SJSA1 (cell line): Measurements from ENCODE around the gene F5. TPM values are rescaled to one million over a fixed set of nuclear protein-coding genes. Genes with fewer than 3 reads are reported as not detected.
A peak's percentile ranks its signal among the peaks of the same experiment; 100 is the strongest.
"Not testable (repeated sequence)": the region's sequence is repeated elsewhere in the genome, so short reads cannot be mapped to it uniquely, and the experiment has no call there.

Source experiments
- DNase-seq, 2 experiments: peaks; one replicate each; pipeline ENCODE4 v3.0.0-alpha.2; 2015 to 2020; ENCODE audit warnings: low spot score in 2 of 2, low read depth in 1 of 2
- H3K27ac ChIP-seq: fragments of 250-450 bp; sonication (Bioruptor Pico); 2 replicates; pipeline ENCODE4 v1.5.1; 2020; ENCODE audit warnings: mild to moderate bottlenecking, moderate library complexity
- H3K27me3 ChIP-seq: fragments of 250-450 bp; sonication (Bioruptor Pico); replicated peaks from 2 replicates; pipeline ENCODE4 v1.5.1; 2020; ENCODE audit warnings: mild to moderate bottlenecking, moderate library complexity
- H3K36me3 ChIP-seq: fragments of 250-450 bp; sonication (Bioruptor Pico); 2 replicates; pipeline ENCODE4 v1.5.1; 2020; ENCODE audit warnings: mild to moderate bottlenecking
- H3K4me1 ChIP-seq: fragments of 250-450 bp; sonication (Bioruptor Pico); replicated peaks from 2 replicates; pipeline ENCODE4 v1.6.1; 2021; ENCODE audit warnings: mild to moderate bottlenecking
- H3K4me3 ChIP-seq: fragments of 250-450 bp; sonication (Bioruptor Pico); 2 replicates; pipeline ENCODE4 v1.5.1; 2020; ENCODE audit warnings: mild to moderate bottlenecking
- H3K9me3 ChIP-seq: fragments of 250-450 bp; sonication (Bioruptor Pico); replicated peaks from 2 replicates; pipeline ENCODE4 v1.5.1; 2020; ENCODE audit warnings: mild to moderate bottlenecking
- total RNA-seq: library from RNA; depleted of rRNA; stranded (reverse); fragments of >200 nt; shearing (Covaris generic); gene quantifications from 2 replicates; pipeline ENCODE4 v1.2.3, GENCODE V29; 2014

The F5 gene
- total RNA-seq, 1 experiment from 2014 or later, result not detected

GRCh38 chr1:169525391-169525790 lies 60.9 kb downstream of the F5 start:
- Histone ChIP-seq H3K4me3 (no peak overlapping the region), H3K27me3 (no peaks in the 10 kb centered on the region; the same call in 1 of the 2 replicates), H3K4me1 (no peaks in the 10 kb centered on the region), H3K27ac (no peak overlapping the region), H3K36me3 (no peaks in the 10 kb centered on the region), H3K9me3 (no peaks in the 10 kb centered on the region)
- DNase-seq, result no peak

- no peaks in the 10 kb centered on the region for H3K36me3 ChIP-seq
- no peaks in the 10 kb centered on the region; the same call in 1 of the 2 replicates for H3K27me3 ChIP-seq
- H3K9me3 ChIP-seq, result no peaks in the 10 kb centered on the region
- no peak overlapping the region for H3K27ac ChIP-seq
- DNase-seq, result no peak
- no peaks in the 10 kb centered on the region for H3K4me1 ChIP-seq
- H3K4me3 ChIP-seq, result no peak overlapping the region
Observed at GRCh38 chr1:169523904-169524303, 62.4 kb downstream of the F5 start.

- no peaks in the 10 kb centered on the region for H3K9me3 ChIP-seq
- no peak overlapping the region for H3K4me3 ChIP-seq
- H3K36me3 ChIP-seq, result no peaks in the 10 kb centered on the region
- no peak for DNase-seq
- H3K27ac ChIP-seq, result no peak overlapping the region
- H3K27me3 ChIP-seq, result no peaks in the 10 kb centered on the region
- no peaks in the 10 kb centered on the region for H3K4me1 ChIP-seq
Observed at GRCh38 chr1:169521226-169521625, 65.1 kb downstream of the F5 start.

GRCh38 chr1:169517558-169518186 lies 68.6 kb downstream of the F5 start:
- Histone ChIP-seq H3K27ac (no peak overlapping the region), H3K4me1 (no peaks in the 10 kb centered on the region; the same call in 1 of the 2 replicates), H3K27me3 (no peaks in the 10 kb centered on the region), H3K4me3 (no peak overlapping the region), H3K36me3 (no peaks in the 10 kb centered on the region), H3K9me3 (no peaks in the 10 kb centered on the region)
- no peak for DNase-seq

GRCh38 chr1:169515641-169516040 lies 70.6 kb downstream of the F5 start:
- no peak overlapping the region for H3K27ac ChIP-seq
- H3K4me3 ChIP-seq, result no peak overlapping the region
- no peaks in the 10 kb centered on the region for H3K27me3 ChIP-seq
- H3K9me3 ChIP-seq, result no peaks in the 10 kb centered on the region
- H3K4me1 ChIP-seq, result peaks cover 16% of the 10 kb centered on the region
- no peak for DNase-seq
- H3K36me3 ChIP-seq, result no peaks in the 10 kb centered on the region

- Histone ChIP-seq H3K27ac (no peak overlapping the region), H3K4me3 (no peak overlapping the region), H3K36me3 (no peaks in the 10 kb centered on the region), H3K4me1 (peaks cover 16% of the 10 kb centered on the region), H3K9me3 (no peaks in the 10 kb centered on the region), H3K27me3 (no peaks in the 10 kb centered on the region)
- no peak for DNase-seq
Observed at GRCh38 chr1:169514566-169515270, 71.6 kb downstream of the F5 start.

- Histone ChIP-seq H3K4me1 (peaks cover 16% of the 10 kb centered on the region), H3K36me3 (no peaks in the 10 kb centered on the region), H3K9me3 (no peaks in the 10 kb centered on the region), H3K4me3 (no peak overlapping the region), H3K27ac (no peak overlapping the region), H3K27me3 (no peaks in the 10 kb centered on the region)
- no peak for DNase-seq
Observed at GRCh38 chr1:169513208-169513607, 73.1 kb downstream of the F5 start.

GRCh38 chr1:169511316-169512005 lies 74.8 kb downstream of the F5 start:
- H3K27me3 ChIP-seq, result no peaks in the 10 kb centered on the region
- peak in 1 of 2 experiments; percentile 36 for DNase-seq
- no peaks in the 10 kb centered on the region for H3K36me3 ChIP-seq
- no peaks in the 10 kb centered on the region for H3K9me3 ChIP-seq
- no peak overlapping the region for H3K27ac ChIP-seq
- peaks cover 16% of the 10 kb centered on the region for H3K4me1 ChIP-seq
- no peak overlapping the region for H3K4me3 ChIP-seq

GRCh38 chr1:169510060-169510459 lies 76.2 kb downstream of the F5 start:
- Histone ChIP-seq H3K4me3 (no peak overlapping the region), H3K27ac (no peak overlapping the region), H3K9me3 (no peaks in the 10 kb centered on the region), H3K27me3 (no peaks in the 10 kb centered on the region), H3K4me1 (peaks cover 16% of the 10 kb centered on the region), H3K36me3 (no peaks in the 10 kb centered on the region)
- no peak for DNase-seq

GRCh38 chr1:169509354-169509753 lies 76.9 kb downstream of the F5 start:
- H3K27ac ChIP-seq, result no peak overlapping the region
- no peaks in the 10 kb centered on the region for H3K27me3 ChIP-seq
- no peaks in the 10 kb centered on the region for H3K36me3 ChIP-seq
- no peak for DNase-seq
- H3K4me3 ChIP-seq, result no peak overlapping the region
- peaks cover 16% of the 10 kb centered on the region for H3K4me1 ChIP-seq
- no peaks in the 10 kb centered on the region for H3K9me3 ChIP-seq

GRCh38 chr1:169508432-169509338 lies 77.6 kb downstream of the F5 start:
- no peaks in the 10 kb centered on the region for H3K36me3 ChIP-seq
- DNase-seq, result no peak
- no peaks in the 10 kb centered on the region for H3K27me3 ChIP-seq
- H3K27ac ChIP-seq, result no peak overlapping the region
- H3K4me1 ChIP-seq, result peaks cover 16% of the 10 kb centered on the region
- H3K4me3 ChIP-seq, result no peak overlapping the region
- H3K9me3 ChIP-seq, result no peaks in the 10 kb centered on the region

- H3K4me1 ChIP-seq, result peaks cover 13% of the 10 kb centered on the region
- H3K4me3 ChIP-seq, result no peak overlapping the region
- H3K27ac ChIP-seq, result no peak overlapping the region
- no peaks in the 10 kb centered on the region for H3K9me3 ChIP-seq
- no peaks in the 10 kb centered on the region for H3K27me3 ChIP-seq
- no peaks in the 10 kb centered on the region for H3K36me3 ChIP-seq
- DNase-seq, result no peak
Observed at GRCh38 chr1:169507413-169507812, 78.9 kb downstream of the F5 start.

GRCh38 chr1:169503601-169504000 lies 82.7 kb downstream of the F5 start:
- H3K4me3 ChIP-seq, DNase-seq, H3K27ac ChIP-seq, H3K4me1 ChIP-seq, H3K36me3 ChIP-seq, H3K9me3 ChIP-seq, H3K27me3 ChIP-seq: not testable (repeated sequence)
